Measurements from ENCODE around the gene FANCE.
A peak's percentile ranks its signal among the peaks of the same experiment; 100 is the strongest.
"Not testable (repeated sequence)": the region's sequence is repeated elsewhere in the genome, so short reads cannot be mapped to it uniquely, and the experiment has no call there.

FANCE gene

DNA sequence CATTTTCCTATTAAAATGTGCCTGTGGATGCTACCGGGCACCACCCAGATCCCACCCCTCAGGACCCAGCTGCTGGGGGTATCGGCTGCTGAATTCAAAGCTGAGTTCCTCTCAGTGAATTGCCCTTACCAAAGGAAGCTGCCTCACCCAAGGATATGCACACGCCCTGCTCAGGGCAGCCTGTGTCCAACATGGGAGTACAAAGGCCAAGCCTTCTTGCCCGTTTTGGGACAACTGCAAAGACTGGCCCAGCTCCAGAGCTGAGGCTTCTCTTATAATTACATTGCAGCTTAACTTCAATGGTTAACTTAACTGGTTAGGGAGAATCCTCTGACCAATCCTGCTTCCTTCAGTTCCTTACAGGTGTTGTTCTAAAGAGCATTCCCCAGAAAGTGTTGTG is 19.8 kb upstream of the FANCE start:
- no peak for DNase-seq

DNA sequence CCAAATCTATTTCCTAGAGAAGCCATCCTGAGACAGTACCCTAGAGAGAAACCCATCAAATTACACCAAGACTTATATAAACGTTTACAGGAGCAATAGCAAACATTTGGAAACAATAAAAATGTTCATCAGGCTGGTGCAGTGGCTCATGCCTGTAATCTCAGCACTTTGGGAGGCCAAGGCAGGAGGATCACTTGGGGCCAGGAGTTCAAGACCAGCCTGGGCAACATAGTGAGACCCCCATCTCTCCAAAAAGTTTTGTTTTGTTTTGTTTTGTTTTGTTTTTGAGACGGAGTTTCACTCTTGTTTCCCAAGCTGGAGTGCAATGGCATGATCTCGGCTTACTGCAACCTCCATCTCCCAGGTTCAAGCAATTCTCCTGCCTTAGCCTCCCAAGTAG is 19.4 kb upstream of the FANCE start:
- not testable (repeated sequence) for DNase-seq

DNA sequence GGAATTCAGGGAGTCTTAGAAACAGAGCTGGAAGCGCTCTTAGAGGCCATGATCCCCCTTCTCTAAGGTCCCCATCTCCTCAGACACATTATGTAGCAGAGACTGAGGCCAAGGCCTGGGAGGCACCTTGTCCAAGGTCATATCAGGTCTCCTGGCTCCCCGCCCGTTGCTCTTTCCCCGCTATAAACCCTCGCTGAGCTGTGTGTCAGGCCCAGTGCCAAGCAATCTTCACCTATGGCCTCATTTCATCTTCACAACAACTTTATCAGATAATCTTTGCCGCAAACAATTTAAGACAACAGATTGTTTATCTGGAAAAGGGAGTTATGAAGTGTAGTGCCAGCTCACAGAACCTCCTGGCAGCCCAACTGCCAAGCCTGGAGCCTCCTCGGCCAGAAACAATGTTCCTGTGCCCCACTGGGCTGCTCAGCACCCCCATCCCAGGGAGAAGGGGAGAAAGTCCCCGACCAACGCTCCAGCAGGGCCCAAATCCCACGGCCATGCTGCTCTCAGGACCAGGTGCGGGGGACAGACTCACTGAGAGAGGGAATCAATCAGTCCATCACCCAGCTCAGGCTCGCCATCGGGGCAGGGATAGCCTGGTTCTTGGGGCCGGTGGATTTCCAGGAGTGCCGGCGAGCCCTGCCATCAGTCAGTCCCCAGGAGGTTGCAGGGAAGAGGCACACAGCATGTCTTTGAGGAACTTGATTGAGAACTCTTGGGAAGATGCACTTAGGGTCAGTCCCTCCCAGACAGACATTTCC is 16.9 kb upstream of the FANCE start:
- no peak for DNase-seq

DNA sequence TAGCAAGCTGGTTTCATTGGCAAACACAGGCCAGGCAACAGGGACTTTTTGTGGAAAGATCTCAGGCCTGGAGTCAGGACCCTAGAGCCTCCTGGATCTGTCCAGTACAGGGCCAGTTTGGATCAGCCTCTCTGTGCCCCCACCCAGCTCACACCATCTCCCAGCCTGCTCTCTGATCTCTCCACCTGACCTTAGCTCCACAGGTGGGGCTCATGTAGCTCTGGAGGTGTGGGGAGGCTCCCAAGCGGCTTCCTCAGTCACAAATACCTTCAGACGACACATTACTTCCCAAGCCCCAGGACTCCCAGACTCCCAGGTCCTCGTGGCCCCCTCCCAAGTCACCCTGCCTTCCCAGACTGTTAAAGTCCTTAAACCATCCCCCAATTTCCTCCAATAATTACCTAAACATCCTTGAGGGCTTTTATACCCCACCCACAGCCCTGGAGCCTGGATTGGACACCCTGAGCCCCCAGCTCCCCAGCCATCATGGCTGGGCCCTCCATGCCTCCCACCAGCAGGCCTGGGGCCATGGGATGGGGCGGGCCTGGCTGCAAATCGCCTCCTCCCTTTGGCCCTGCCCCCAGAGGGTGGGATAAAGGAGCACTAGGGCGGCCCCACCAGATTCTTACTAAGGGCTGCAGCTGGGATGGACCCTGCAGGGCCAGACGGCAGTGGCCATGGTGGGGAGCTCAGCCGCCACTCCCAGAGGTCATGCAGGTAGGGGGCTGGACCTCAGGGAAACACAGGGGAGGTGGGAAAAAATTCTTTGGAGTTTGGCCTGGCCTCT is 15.9 kb upstream of the FANCE start:
- DNase-seq: no peak

DNA sequence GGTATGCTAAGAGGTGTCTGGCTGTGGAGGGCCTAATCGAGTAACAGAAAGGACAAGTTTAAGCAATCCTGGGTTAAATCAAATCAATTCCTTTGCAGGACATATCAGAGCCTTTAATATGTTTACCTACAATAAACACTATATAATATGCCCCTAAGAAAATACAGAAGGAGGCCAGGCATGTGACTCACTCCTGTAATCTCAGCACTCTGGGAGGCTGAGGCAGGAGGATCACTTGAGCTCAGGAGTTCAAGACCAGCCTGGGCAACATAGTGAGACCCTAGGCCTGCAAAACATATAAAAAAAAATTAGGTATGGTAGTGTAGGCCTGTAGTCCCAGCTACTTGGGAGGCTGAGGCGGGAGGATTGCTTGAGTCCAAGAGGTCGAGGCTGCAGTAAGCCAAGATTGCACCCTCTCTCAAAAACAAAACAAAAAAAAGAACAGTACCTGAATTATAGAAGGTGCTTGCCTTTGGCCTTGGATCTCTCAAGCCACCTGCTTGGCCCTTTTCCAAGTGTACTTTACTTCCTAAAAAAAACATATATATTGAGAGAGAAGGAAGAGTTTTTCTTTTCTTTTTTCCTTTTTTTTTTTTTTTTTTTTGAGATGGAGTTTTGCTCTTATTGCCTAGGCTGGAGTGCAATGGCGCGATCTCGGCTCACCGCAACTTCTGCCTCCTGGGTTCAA is 13.6 kb upstream of the FANCE start:
- DNase-seq: not testable (repeated sequence)

DNA sequence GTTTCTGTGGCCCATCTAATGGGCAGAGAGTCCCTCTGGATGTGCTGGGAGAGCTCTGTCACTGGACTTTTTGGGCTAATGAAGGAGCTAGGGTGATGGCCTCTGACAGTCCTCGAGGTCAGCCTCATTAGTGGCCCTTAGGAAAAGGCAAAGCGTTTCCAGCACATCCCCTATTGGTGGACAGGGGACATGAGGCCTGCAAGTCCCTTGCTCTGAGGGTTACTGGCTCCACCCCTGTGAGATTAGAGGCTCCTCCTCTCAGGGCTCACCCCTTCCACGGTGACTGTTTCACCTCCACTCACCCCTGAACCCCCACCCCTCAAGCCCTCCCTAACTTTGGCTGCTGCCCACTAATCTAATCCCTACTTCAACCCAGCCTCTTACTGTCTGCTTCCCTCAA is 12.8 kb upstream of the FANCE start:
- DNase-seq: no peak

- no peak for DNase-seq
These were observed 10.9 kb upstream of the FANCE start for GRCh38 chr6:35441205-35441604.

DNA sequence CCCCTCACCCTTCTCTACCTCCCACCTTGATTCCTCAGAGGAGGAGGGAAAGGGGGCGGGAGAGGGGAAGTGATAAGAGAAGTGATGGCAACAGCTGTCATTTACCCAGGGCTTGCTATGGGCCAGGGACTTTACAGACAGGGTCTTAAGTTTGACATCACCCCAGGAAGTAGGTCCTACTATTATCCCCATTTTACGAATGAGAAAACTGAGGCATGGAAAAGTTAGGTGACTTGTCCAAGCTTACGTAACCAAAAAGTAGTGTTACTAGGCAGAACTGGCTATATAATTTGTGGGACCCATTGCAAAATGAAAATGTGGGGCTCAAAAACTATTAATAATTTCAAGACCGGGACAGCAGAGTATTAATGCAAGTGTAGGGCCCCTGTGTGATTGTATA is 10.5 kb upstream of the FANCE start:
- no peak for DNase-seq

GRCh38 chr6:35442693-35443092 is 9.4 kb upstream of the FANCE start:
- no peak for DNase-seq

- no peak for DNase-seq
These were observed 8.7 kb upstream of the FANCE start for GRCh38 chr6:35443341-35444030.

- peak in 1 of 5 experiments; percentile 81 for DNase-seq
These were observed 6.4 kb upstream of the FANCE start for GRCh38 chr6:35445691-35446090.

DNA sequence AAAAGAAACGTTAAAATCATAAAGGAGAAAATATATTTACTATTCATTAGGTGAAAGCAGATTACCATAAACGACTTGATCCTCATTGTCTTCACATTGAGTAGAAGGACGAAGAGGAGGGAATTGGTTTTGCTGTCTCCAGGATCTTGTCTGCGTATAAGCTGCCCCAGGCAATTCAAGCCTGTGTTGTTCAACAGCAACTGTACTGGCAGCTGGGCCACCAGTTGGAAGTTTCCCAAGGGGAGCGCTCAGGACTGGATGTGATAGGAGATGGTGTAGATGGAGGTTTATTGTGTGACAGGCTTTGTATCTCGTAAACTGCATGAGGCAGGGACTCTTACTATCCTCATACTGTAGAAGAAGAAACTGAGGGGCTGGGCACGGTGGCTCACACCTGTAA is 3.9 kb upstream of the FANCE start:
- no peak for DNase-seq

GRCh38 chr6:35449287-35449881 is 2.8 kb upstream of the FANCE start:
- DNase-seq: peak in 3 of 5 experiments; percentile 14 to 79 (median 50)

DNA sequence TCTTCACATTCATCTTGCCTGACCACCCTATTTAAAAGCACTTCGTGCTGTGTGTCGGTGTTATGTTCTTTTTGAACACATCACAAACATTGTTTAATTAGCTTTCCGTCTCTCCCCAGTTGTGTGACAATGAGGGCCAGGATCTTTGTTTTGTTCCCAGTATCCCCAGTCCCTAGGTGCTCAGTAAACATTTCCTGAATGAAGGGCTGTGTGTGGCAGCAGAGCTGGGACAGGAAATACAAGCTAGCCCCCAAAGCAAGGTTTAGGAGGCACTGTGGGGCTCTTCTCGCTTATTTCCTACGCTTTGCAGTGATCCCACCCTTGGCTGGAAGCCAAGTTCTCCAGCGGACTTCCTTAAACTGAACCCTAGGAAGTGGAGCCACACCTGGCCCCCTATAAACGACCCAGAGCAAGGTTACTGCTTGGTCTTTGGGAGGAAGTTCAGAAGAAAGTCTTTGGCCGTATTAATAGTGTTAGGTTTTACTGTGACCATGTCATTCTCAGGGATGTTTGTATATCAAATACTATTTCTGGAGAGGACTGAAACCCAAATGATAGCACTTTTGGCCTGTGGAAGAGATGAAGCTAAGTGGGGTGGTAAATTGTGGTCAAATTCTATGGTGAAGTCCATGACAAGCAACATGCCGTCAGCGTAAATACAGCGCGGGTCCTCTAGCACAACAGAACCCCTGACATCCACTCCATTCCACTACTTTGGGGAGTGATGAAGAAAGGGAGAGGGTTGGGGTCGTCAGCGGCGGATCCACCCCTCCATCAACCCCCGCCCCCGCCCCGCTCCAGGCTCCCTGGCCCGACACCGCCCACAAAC is 570 bp upstream of the FANCE start:
- DNase-seq: no peak

- DNase-seq: no peak
These were observed 1.1 kb downstream of the FANCE start for GRCh38 chr6:35453236-35453635.

DNA sequence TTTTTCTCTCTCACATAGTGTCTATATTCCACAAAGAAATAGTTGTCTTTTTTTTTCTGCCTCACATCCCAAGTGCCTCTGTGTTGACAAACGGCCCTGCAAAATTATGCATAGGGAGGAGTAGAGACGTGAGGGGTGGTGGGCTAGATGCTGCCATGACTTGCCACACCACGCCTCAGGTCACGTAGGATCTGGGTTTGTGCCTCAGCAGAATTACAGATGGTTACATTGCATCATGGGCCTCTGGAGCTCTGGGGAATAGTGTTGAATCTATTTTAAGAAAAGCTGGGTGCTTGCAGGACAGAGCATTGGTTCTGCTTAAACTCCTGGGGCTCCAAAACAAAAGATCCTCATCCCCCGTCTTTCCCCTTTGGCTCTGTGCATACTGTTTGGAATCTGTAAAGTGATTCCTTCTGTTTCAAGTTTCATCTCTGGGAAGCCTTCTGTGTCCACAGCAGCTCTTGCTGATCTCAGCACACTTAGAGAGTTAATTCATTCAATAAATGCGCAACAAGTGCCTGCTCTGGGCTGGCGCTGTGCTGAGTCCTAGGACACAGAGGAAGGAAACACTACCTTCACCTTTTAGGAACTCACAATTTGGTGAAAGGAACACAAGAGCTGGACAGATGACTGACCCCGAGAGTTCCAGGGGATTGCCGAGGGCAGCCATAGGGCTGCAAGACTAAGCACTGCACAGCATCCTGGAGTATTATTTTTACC is 2.4 kb downstream of the FANCE start:
- DNase-seq: no peak

- DNase-seq: no peak
These were observed 5.8 kb downstream of the FANCE start for GRCh38 chr6:35457907-35458306.

GRCh38 chr6:35461270-35461669 is 9.1 kb downstream of the FANCE start:
- no peak for DNase-seq

- DNase-seq: no peak
These were observed 11.2 kb downstream of the FANCE start for GRCh38 chr6:35463292-35463691.

DNA sequence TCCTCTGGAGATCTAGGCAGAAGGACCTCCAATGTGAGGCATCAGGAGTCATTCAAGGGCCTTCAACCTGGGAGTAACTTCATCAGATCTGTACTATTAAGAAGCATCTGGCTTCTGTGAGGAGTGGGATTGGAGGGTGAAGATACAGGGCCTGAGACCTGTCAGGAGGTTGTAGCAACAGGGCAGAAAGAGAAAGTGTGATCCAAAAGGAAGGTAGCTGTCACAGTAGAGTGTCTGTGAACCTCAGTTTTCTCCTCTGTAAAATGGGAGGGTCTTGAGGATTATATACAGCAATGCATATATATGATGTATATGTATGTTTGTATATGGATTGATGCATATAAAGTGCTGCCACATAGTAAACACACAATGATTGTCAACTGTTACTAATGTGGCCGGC is 13.5 kb downstream of the FANCE start:
- DNase-seq: no peak
